Peyer's patch (tissue), 4 donors: ENCODE results near the gene ADAMTS18. TPM values are rescaled to one million over a fixed set of nuclear protein-coding genes. Genes with fewer than 3 reads are reported as not detected.

Source experiments
- DNase-seq, 3 donors: peaks; one replicate each; pipeline ENCODE4 v3.0.0-alpha.2; 2017 to 2019
- H3K27ac ChIP-seq, 4 donors: fragments of 200-600 bp; sonication (generic); one replicate each; pipeline ENCODE4 v1.5.1; 2016 to 2019
- H3K27me3 ChIP-seq, 2 donors: fragments of 200-600 bp; sonication (generic); one replicate each; pipeline ENCODE4 v1.5.1; 2019
- H3K36me3 ChIP-seq, 3 donors: fragments of 200-600 bp; sonication (generic); one replicate each; pipeline ENCODE4 v1.5.1; 2016 to 2019
- H3K4me1 ChIP-seq, 4 donors: fragments of 200-600 bp; sonication (generic); one replicate each; pipeline ENCODE4 v1.5.1; 2016 to 2019
- H3K4me3 ChIP-seq, 4 donors: fragments of 200-600 bp; sonication (generic); 1 replicate in 3 of 4; 2 replicates in 1 of 4; pipeline ENCODE4 v1.5.1; 2016 to 2019; ENCODE audit warnings: mild to moderate bottlenecking in 1 of 4
- H3K9me3 ChIP-seq, 4 donors: fragments of 200-600 bp; sonication (generic); one replicate each; pipeline ENCODE4 v1.5.1; 2016 to 2019; ENCODE audit warnings: mild to moderate bottlenecking in 1 of 4
- CTCF ChIP-seq, 6 experiments: fragments of 450-650 bp in 4 of 6; fragments of 200-600 bp in 2 of 6; sonication (generic) in 1 of 6; IDR thresholded peaks; one replicate each; pipeline ENCODE4 v1.5.1; 2017 to 2019; ENCODE audit warnings: antibody characterized with exemption in 6 of 6, mild to moderate bottlenecking in 3 of 6, moderate library complexity in 1 of 6
- POLR2A ChIP-seq, 2 donors: fragments of 450-650 bp; IDR thresholded peaks; one replicate each; pipeline ENCODE4 v1.5.1; 2017; ENCODE audit warnings: antibody characterized with exemption in 2 of 2, mild to moderate bottlenecking in 2 of 2, moderate library complexity in 2 of 2
- total RNA-seq, 4 donors: library from RNA; depleted of rRNA; stranded (reverse); fragments of >200 nt; gene quantifications; one replicate each; pipeline ENCODE4 v1.1.0, GENCODE V29; 2016

ADAMTS18 gene
- total RNA-seq, 4 donors from 2014 or later: 0.27 to 2.5 TPM; not detected in 2

DNA sequence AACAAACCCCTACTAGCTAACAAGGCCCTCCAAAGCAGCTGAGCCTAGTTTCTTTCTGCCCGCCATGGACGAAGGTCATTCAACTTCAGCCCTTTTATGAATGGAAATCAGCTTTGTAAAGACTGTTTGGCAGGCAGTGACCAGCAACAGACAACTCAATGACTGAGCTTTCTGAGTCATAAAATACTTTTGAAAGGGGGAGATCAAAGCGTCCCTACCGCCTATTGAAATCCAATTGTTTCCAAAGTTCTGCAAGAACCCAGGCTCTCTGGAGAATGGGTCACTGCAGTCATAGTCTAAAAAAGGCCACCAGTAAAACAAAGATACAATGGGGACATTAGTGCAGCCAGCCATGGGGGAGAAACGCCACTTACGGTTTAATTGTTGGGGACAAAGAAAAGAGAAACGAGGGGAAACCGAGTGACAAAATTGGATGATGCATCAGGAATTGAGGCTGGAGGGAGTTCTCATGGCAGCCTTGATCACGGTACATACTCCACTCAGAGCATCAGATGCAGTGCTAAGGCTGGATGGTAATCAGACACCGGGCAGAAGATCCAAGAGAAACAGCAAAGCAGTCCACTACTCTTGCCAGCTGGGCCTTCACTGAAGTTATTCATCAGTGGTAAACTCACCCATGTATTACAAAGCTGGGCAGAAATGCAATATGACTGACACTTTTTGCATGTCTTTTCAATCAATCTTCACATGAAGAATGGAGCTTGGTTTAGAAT, 9.8 kb downstream of the ADAMTS18 start:
- H3K9me3 ChIP-seq: no peaks in the 10 kb centered on the region
- TF ChIP-seq POLR2A (IDR thresholded peaks at IDR 0.05) (no peak), CTCF (IDR thresholded peaks at IDR 0.05) (no peak)
- H3K27ac ChIP-seq: no peak overlapping the region
- no peaks in the 10 kb centered on the region for H3K4me1 ChIP-seq
- H3K36me3 ChIP-seq: no peaks in the 10 kb centered on the region
- no peaks in the 10 kb centered on the region for H3K27me3 ChIP-seq
- no peak for DNase-seq
- no peak overlapping the region for H3K4me3 ChIP-seq

DNA sequence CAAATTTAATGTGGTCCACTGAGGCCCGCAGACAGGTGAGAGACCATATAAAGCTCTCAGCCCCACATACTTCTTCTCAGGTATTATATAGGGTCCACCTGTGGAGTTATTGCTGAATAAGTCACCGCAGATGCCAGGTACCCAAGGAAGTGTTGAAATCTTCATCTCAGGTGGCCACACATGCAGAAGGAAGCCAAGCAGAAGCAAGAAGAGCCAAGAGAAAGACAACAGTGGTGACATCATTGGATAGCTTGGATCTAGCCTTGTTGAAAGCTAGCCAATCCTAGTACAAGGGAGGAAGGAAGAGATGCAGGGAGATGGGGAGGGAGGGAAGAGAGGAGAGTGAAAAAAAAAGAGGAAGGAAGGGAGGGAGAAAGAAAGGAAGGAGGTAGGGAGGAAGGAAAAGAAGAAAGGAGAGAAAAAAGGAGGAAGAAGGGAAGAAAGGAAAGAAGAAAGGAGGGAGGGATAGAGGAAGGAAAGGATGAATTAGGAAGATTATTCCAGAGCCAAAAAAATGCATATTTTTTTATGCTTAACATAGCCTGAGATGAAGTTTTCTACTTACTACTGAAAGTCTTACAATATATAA, 12.5 kb downstream of the ADAMTS18 start:
- TF ChIP-seq POLR2A (IDR thresholded peaks at IDR 0.05): no peak
- no peak for TF ChIP-seq CTCF (IDR thresholded peaks at IDR 0.05)
- Histone ChIP-seq H3K36me3 (no peaks in the 10 kb centered on the region), H3K4me1 (no peaks in the 10 kb centered on the region), H3K27me3 (no peaks in the 10 kb centered on the region), H3K9me3 (no peaks in the 10 kb centered on the region), H3K27ac (no peak overlapping the region), H3K4me3 (no peak overlapping the region)
- no peak for DNase-seq

GRCh38 chr16:77416939-77417480, 17.8 kb downstream of the ADAMTS18 start:
- Histone ChIP-seq H3K9me3 (no peaks in the 10 kb centered on the region), H3K27ac (no peak overlapping the region), H3K4me1 (no peaks in the 10 kb centered on the region), H3K27me3 (no peaks in the 10 kb centered on the region), H3K4me3 (no peak overlapping the region), H3K36me3 (no peaks in the 10 kb centered on the region)
- TF ChIP-seq POLR2A (IDR thresholded peaks at IDR 0.05) (no peak), CTCF (IDR thresholded peaks at IDR 0.05) (no peak)
- DNase-seq: no peak

DNA sequence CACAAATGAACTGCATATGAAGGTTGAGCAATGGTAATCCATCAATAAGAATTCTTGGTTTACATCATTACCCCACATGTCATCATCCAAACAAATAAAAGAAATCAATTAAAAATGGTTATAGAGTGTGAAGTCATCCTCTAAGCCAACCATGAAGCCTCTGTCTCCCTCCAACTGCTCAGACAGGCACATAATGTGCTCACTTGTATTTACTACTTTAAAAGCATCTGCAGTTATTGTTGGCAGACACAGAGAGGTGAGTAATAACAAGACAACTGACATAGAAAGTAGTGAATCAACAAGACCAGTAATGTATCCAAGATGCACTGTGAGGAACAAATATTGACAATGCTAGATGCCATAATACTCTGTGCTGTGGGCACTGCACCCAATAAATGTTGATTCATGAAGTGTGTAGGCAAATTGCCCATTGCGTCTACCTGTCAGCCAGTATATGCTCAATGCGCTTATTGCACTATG, 20.0 kb downstream of the ADAMTS18 start:
- H3K4me3 ChIP-seq: no peak overlapping the region
- no peak for DNase-seq
- H3K9me3 ChIP-seq: no peaks in the 10 kb centered on the region
- no peak overlapping the region for H3K27ac ChIP-seq
- no peaks in the 10 kb centered on the region for H3K27me3 ChIP-seq
- no peaks in the 10 kb centered on the region for H3K36me3 ChIP-seq
- TF ChIP-seq CTCF (IDR thresholded peaks at IDR 0.05) (no peak), POLR2A (IDR thresholded peaks at IDR 0.05) (no peak)
- H3K4me1 ChIP-seq: no peaks in the 10 kb centered on the region

GRCh38 chr16:77410449-77410848, 24.4 kb downstream of the ADAMTS18 start:
- no peak for DNase-seq
- TF ChIP-seq CTCF (IDR thresholded peaks at IDR 0.05): no peak
- no peak for TF ChIP-seq POLR2A (IDR thresholded peaks at IDR 0.05)
- no peak overlapping the region for H3K27ac ChIP-seq
- no peak overlapping the region for H3K4me3 ChIP-seq
- no peaks in the 10 kb centered on the region for H3K36me3 ChIP-seq
- H3K9me3 ChIP-seq: no peaks in the 10 kb centered on the region
- no peaks in the 10 kb centered on the region for H3K27me3 ChIP-seq
- H3K4me1 ChIP-seq: no peaks in the 10 kb centered on the region
